H1 (cell line): ENCODE results near the gene MAF.

Source experiments
- EZH2 ChIP-seq: fragments of 200-600 bp; sonication (generic); IDR thresholded peaks from 2 replicates; pipeline ENCODE4 v1.7.1; 2012; ENCODE audit warnings: low read depth, mild to moderate bottlenecking, moderate library complexity, low read length, inconsistent platforms; ENCODE audit not compliant: severe bottlenecking
- MAFK ChIP-seq: IDR thresholded peaks from 2 replicates; pipeline ENCODE4 v1.6.1; 2012; ENCODE audit warnings: low read depth, mild to moderate bottlenecking, improper control_type of control experiment, low read length
- MAX ChIP-seq: IDR thresholded peaks from 2 replicates; pipeline ENCODE4 v1.6.1; 2012; ENCODE audit warnings: inconsistent platforms
- POLR2A ChIP-seq, 2 experiments: IDR thresholded peaks; 1 replicate in 1 of 2; 2 replicates in 1 of 2; pipeline ENCODE4 v1.6.1; 2011; ENCODE audit warnings: low read depth in 2 of 2, low read length in 2 of 2, mild to moderate bottlenecking in 2 of 2; ENCODE audit errors: control extremely low read depth in 1 of 2
- RAD21 ChIP-seq, 2 experiments: IDR thresholded peaks in 1 of 2; conservative IDR thresholded peaks in 1 of 2; 2 replicates each; pipeline ENCODE4 v1.6.1; 2011; ENCODE audit warnings: low read depth in 2 of 2, low read length in 2 of 2, improper control_type of control experiment in 1 of 2, inconsistent platforms in 1 of 2, mild to moderate bottlenecking in 1 of 2, moderate library complexity in 1 of 2
- RNF2 ChIP-seq: fragments of 200-900, 300-1000 bp; sonication (generic); IDR thresholded peaks from 2 replicates; pipeline ENCODE4 v1.7.1; 2016; ENCODE audit warnings: borderline replicate concordance, low read depth, mild to moderate bottlenecking, antibody characterized with exemption, low read length; ENCODE audit not compliant: poor library complexity, severe bottlenecking; ENCODE audit errors: missing control alignments

DNA sequence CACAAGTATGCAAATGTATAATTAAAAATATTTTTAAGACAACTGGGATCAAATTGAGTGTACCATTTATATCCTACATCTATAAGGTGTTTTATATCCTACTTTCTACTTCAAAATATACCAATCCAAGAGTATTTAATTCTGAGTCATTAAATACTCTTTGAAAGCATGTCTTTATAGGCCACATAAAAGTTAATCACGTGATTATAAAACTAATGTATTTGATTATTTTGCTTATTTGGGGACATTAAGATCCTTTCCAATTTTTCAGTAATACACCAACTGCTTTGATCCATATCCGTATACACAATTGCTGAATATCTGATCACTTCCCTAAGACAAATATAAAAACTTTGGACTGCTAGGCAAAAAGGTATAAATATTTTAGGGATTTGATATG lies 26.6 kb upstream of the MAF start:
- TF ChIP-seq POLR2A (IDR thresholded peaks at IDR 0.05; ENCODE audit: control extremely low read depth in 1 of 2, low read depth in 2 of 2, low read length in 2 of 2) (no peak), RAD21 (IDR thresholded peaks at IDR 0.05 in 1 of 2, conservative IDR thresholded peaks at IDR 0.05 in 1 of 2; ENCODE audit: low read depth in 2 of 2, low read length in 2 of 2) (no peak), MAFK (no peak), RNF2 (no peak), MAX (no peak), EZH2 (no peak)
